SIG-M5 treated with dmso at 0.1 percent for 504 hours (cell line): Measurements from ENCODE around the gene PIP5K1C.

Experiments
- DNase-seq: peaks from one replicate; lab custom pipeline; 2025; ENCODE audit not compliant: unreplicated experiment; lab: John Stamatoyannopoulos, UW

Gene PIP5K1C

GRCh38 chr19:3700242-3701032 is at the start of gene PIP5K1C:
TSS of gene PIP5K1C (minus strand) at chr19:3700468. CDS start at chr19:3700390, 78 bp downstream.
- peak; percentile 69 for DNase-seq

GRCh38 chr19:3748965-3749364 is 48.7 kb upstream of the PIP5K1C start:
- no peak for DNase-seq

- no peak for DNase-seq
These were observed 46.2 kb upstream of the PIP5K1C start for GRCh38 chr19:3746371-3747056.

GRCh38 chr19:3745363-3746045 is 45.2 kb upstream of the PIP5K1C start:
- no peak for DNase-seq

- DNase-seq, result peak; percentile 54
These were observed 43.2 kb upstream of the PIP5K1C start for GRCh38 chr19:3743486-3743885.

GRCh38 chr19:3740431-3740830 is 40.2 kb upstream of the PIP5K1C start:
- no peak for DNase-seq

- no peak for DNase-seq
These were observed 38.4 kb upstream of the PIP5K1C start for GRCh38 chr19:3738477-3739220.

- DNase-seq, result no peak
These were observed 37.4 kb upstream of the PIP5K1C start for GRCh38 chr19:3737487-3738205.

GRCh38 chr19:3736106-3736724 is 35.9 kb upstream of the PIP5K1C start:
- no peak for DNase-seq

- no peak for DNase-seq
These were observed 34.0 kb upstream of the PIP5K1C start for GRCh38 chr19:3734310-3734600.

- no peak for DNase-seq
These were observed 33.5 kb upstream of the PIP5K1C start for GRCh38 chr19:3733549-3734309.

- no peak for DNase-seq
These were observed 31.8 kb upstream of the PIP5K1C start for GRCh38 chr19:3732108-3732507.

GRCh38 chr19:3730457-3730958 is 30.2 kb upstream of the PIP5K1C start:
- no peak for DNase-seq

- DNase-seq, result no peak
These were observed 25.5 kb upstream of the PIP5K1C start for GRCh38 chr19:3725640-3726310.

GRCh38 chr19:3725121-3725520 is 24.9 kb upstream of the PIP5K1C start:
- DNase-seq, result no peak

- DNase-seq, result no peak
These were observed 23.6 kb upstream of the PIP5K1C start for GRCh38 chr19:3723883-3724282.

- DNase-seq, result no peak
These were observed 22.8 kb upstream of the PIP5K1C start for GRCh38 chr19:3723110-3723488.

- no peak for DNase-seq
These were observed 22.3 kb upstream of the PIP5K1C start for GRCh38 chr19:3722443-3723109.
